OCI-LY7 (cell line): ENCODE data around the gene WDFY4. TPM values are rescaled to one million over a fixed set of nuclear protein-coding genes. Genes with fewer than 3 reads are reported as not detected.

Source experiments
- BruUV-seq: library from RNA; stranded (reverse); fragments of 400-500 nt; replicated peaks from 2 replicates; lab custom pipeline; 2021; lab: Mats Ljungman, UMichigan
- CTCF ChIA-PET: fragments of 300-600 bp; sonication (Branson Sonifier 250); formaldehyde crosslinking; loops from one replicate; lab custom pipeline; 2022; ENCODE audit warnings: antibody characterized with exemption; ENCODE audit not compliant: unreplicated experiment; lab: Charles Lee
- POLR2A ChIA-PET: fragments of 300-600 bp; sonication (Branson Sonifier 250); formaldehyde crosslinking; loops from one replicate; lab custom pipeline; 2022; ENCODE audit warnings: antibody characterized with exemption; lab: Charles Lee
- DNase-seq: peaks from one replicate; pipeline ENCODE4 v3.0.0-alpha.2; 2015; ENCODE audit warnings: low spot score
- H2AFZ ChIP-seq: fragments of 200-600 bp; sonication (generic), shearing (Covaris generic); 2 replicates; pipeline ENCODE4 v1.6.1; 2014; ENCODE audit warnings: mild to moderate bottlenecking, antibody characterized with exemption, low read length, moderate library complexity
- H3K27ac ChIP-seq: fragments of 200-600 bp; sonication (generic); 2 replicates; pipeline ENCODE4 v1.5.1; 2014; ENCODE audit warnings: mixed run types, low read depth, mild to moderate bottlenecking, moderate library complexity, low read length, inconsistent platforms; ENCODE audit not compliant: poor library complexity, severe bottlenecking
- H3K36me3 ChIP-seq: fragments of 200-600 bp; sonication (generic); 2 replicates; pipeline ENCODE4 v1.6.1; 2014; ENCODE audit warnings: mild to moderate bottlenecking, antibody characterized with exemption, low read length, moderate library complexity, mixed read lengths; ENCODE audit not compliant: insufficient read depth
- H3K4me1 ChIP-seq: fragments of 200-600 bp; sonication (generic); 2 replicates; pipeline ENCODE4 v1.5.1; 2014; ENCODE audit warnings: mild to moderate bottlenecking, low read length; ENCODE audit not compliant: insufficient read depth, poor library complexity, severe bottlenecking
- H3K4me2 ChIP-seq: fragments of 200-600 bp; sonication (generic); 2 replicates; pipeline ENCODE4 v1.6.1; 2014; ENCODE audit warnings: mild to moderate bottlenecking, low read length
- H3K4me3 ChIP-seq: fragments of 200-600 bp; sonication (generic); 2 replicates; pipeline ENCODE4 v1.5.1; 2014; ENCODE audit warnings: mild to moderate bottlenecking, low read depth, low read length; ENCODE audit not compliant: poor library complexity, severe bottlenecking
- H3K79me2 ChIP-seq: fragments of 200-600 bp; sonication (generic); 2 replicates; pipeline ENCODE4 v1.6.1; 2016; ENCODE audit warnings: low read depth, mild to moderate bottlenecking, low read length, moderate library complexity, mixed read lengths; ENCODE audit not compliant: insufficient read depth
- H3K9me2 ChIP-seq: fragments of 200-600 bp; sonication (generic); 2 replicates; pipeline ENCODE4 v1.6.1; 2016; ENCODE audit warnings: mild to moderate bottlenecking, low read length, mixed read lengths; ENCODE audit not compliant: insufficient read depth
- H3K9me3 ChIP-seq: fragments of 200-600 bp; sonication (generic); 2 replicates; pipeline ENCODE4 v1.6.1; 2014; ENCODE audit warnings: mild to moderate bottlenecking, mixed run types, low read length, mixed read lengths
- H4K20me1 ChIP-seq: fragments of 200-600 bp; sonication (generic); 2 replicates; pipeline ENCODE4 v1.6.1; 2014; ENCODE audit warnings: mild to moderate bottlenecking, antibody characterized with exemption, low read length, moderate library complexity, mixed read lengths; ENCODE audit not compliant: insufficient read depth
- EZH2phosphoT487 ChIP-seq: fragments of 200-600 bp; sonication (generic); IDR thresholded peaks from 2 replicates; pipeline ENCODE4 v1.6.1; 2018; ENCODE audit warnings: low read depth, borderline replicate concordance, mild to moderate bottlenecking, mixed run types, antibody characterized with exemption, low read length, moderate library complexity, mixed read lengths
- intact Hi-C: fragments of 100-400 bp; cut with micrococcal nuclease; formaldehyde crosslinking; loops from one replicate; pipeline ENCODE4 v1.10.0; 2022; ENCODE audit not compliant: unreplicated experiment
- total RNA-seq, 2 experiments: library from RNA; depleted of rRNA in 1 of 2; stranded (reverse); fragments of >200 nt in 1 of 2; shearing (Covaris generic) in 1 of 2; gene quantifications; 2 replicates each; pipeline ENCODE4 v1.2.3, GENCODE V29; 2014 to 2022
- TF ChIP-seq, protein P1 (sequence below): fragments of 200-600 bp; sonication (generic); conservative IDR thresholded peaks from 2 replicates; pipeline ENCODE4 v1.5.1; 2014; ENCODE audit warnings: mild to moderate bottlenecking, antibody characterized with exemption, low read length, moderate library complexity, mixed read lengths

WDFY4 gene
- total RNA-seq, 2 experiments from 2014 or later = 51.5 to 85.6 TPM

GRCh38 chr10:48882881-48883280 is 198.2 kb downstream of the WDFY4 start:
- Histone ChIP-seq H3K9me3 (no peaks in the 10 kb centered on the region), H2AFZ (no peak overlapping the region), H3K4me3 (no peak overlapping the region), H3K4me2 (no peak overlapping the region), H3K79me2 (no peaks in the 10 kb centered on the region), H3K4me1 (no peaks in the 10 kb centered on the region), H3K9me2 (no peaks in the 10 kb centered on the region), H4K20me1 (no peaks in the 10 kb centered on the region), H3K36me3 (peaks cover 42% of the 10 kb centered on the region), H3K27ac (no peak overlapping the region)
- no peak for DNase-seq
- intact Hi-C loops = no loop called here
- TF ChIP-seq EZH2phosphoT487 = no peak
- TF ChIP-seq, protein P1, sequence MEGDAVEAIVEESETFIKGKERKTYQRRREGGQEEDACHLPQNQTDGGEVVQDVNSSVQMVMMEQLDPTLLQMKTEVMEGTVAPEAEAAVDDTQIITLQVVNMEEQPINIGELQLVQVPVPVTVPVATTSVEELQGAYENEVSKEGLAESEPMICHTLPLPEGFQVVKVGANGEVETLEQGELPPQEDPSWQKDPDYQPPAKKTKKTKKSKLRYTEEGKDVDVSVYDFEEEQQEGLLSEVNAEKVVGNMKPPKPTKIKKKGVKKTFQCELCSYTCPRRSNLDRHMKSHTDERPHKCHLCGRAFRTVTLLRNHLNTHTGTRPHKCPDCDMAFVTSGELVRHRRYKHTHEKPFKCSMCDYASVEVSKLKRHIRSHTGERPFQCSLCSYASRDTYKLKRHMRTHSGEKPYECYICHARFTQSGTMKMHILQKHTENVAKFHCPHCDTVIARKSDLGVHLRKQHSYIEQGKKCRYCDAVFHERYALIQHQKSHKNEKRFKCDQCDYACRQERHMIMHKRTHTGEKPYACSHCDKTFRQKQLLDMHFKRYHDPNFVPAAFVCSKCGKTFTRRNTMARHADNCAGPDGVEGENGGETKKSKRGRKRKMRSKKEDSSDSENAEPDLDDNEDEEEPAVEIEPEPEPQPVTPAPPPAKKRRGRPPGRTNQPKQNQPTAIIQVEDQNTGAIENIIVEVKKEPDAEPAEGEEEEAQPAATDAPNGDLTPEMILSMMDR = no peak
- ChIA-PET POLR2A (interaction anchor here (0.6 kb wide), 1 partner anchor 222 kb away, joined by 3 read pairs; no protein-coding TSS in a partner anchor), CTCF (no interaction called here)
- no TSS peak for BruUV-seq

- no peaks in the 10 kb centered on the region for H3K4me1 ChIP-seq
- no peak for DNase-seq
- CTCF ChIA-PET = no interaction called here
Observed at GRCh38 chr10:48883701-48884100, 199.0 kb downstream of the WDFY4 start.

More at GRCh38 chr10:48883701-48884100, 199.0 kb downstream of the WDFY4 start:
- H3K4me3 ChIP-seq = no peak overlapping the region
- no peak overlapping the region for H2AFZ ChIP-seq
- no peaks in the 10 kb centered on the region for H3K79me2 ChIP-seq
- no peak overlapping the region for H3K27ac ChIP-seq
- BruUV-seq = no TSS peak
- no peaks in the 10 kb centered on the region for H3K9me3 ChIP-seq
- no peaks in the 10 kb centered on the region for H3K9me2 ChIP-seq
- POLR2A ChIA-PET = interaction anchor here (0.9 kb wide), 1 partner anchor 276 kb away, joined by 3 read pairs; no protein-coding TSS in a partner anchor
- H3K4me2 ChIP-seq = no peak overlapping the region
- peaks cover 34% of the 10 kb centered on the region for H3K36me3 ChIP-seq
- H4K20me1 ChIP-seq = no peaks in the 10 kb centered on the region
- TF ChIP-seq, protein P1 = no peak
- no peak for TF ChIP-seq EZH2phosphoT487
- intact Hi-C loops = no loop called here
